GM18951 (cell line): ENCODE measurements around the gene AKNAD1.

Experiments used
- POLR2A ChIP-seq: IDR thresholded peaks from 4 replicates; pipeline ENCODE4 v1.6.1; 2011; ENCODE audit warnings: mild to moderate bottlenecking; ENCODE audit not compliant: insufficient read length, insufficient read depth; ENCODE audit errors: extremely low read depth
- in situ Hi-C: fragments of 300-500 bp; cut with MboI; formaldehyde crosslinking; loops from one replicate; pipeline ENCODE4 v1.12.0; 2022; ENCODE audit warnings: low sequenced_read_pairs, mixed read lengths, inconsistent platforms; ENCODE audit not compliant: unreplicated experiment

AKNAD1 gene

DNA sequence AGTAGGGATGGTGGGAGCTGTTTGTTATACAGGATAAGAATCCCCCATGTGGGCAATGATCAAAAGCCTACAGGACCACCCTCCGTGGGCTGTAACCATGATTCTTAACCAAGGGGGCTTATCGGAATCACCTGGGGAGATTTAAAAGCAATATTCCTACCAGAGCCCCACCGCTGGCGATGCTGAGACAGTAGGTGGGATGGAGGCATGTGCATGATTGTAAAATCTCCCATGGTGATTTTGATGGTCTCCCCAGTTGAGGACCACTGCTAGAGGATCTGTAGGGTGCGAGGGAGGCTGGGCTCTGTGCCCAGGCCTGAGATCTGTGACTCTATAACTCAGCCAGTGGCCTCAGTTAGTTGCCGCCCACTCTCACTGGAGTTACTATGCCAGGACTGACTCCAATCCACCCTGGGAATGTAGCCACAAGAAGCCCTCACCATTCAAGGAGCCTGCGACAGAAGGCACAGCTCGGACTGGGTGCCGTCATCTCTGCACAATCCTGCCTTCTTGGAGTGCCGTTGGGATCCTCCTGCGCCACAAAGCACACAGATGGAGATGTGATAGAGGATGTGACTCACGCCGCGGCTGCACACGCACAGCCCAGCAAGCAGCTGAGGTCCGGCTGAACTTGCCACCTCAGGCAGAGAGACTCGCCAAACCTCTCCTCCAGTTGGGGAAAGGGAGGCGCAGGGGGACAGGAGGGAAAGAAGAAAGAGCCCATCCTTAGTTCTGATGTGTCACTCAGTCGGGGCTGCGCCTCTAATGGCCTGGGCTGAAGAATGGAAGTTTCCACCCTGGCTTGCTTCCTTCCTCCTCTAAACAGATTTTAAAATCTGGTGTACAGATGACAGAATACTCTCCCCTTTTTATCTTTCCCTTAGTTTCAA lies 26.5 kb downstream of the AKNAD1 start:
- no peak for TF ChIP-seq POLR2A
- in situ Hi-C loops = no loop called here

DNA sequence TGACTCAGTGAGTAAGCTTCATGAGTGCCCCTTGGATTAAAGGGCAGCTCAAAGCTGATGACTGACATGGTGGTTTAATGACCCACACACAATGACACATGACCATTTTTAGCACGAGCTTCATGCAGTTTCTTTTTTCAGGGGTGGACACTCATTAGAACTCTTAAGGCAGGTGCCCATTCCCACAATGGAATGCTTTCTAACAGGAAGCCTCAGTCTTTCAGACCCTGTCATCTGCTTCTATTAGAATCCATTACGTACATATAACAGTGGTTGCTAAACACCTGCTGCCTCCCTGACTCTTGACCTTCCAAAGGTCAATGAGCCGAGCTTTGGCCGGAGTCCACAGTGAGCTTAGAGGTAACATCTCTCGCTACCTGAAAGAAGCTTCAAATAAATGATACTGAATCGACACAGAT lies 27.4 kb downstream of the AKNAD1 start:
- TF ChIP-seq POLR2A = no peak
- in situ Hi-C loops = no loop called here

DNA sequence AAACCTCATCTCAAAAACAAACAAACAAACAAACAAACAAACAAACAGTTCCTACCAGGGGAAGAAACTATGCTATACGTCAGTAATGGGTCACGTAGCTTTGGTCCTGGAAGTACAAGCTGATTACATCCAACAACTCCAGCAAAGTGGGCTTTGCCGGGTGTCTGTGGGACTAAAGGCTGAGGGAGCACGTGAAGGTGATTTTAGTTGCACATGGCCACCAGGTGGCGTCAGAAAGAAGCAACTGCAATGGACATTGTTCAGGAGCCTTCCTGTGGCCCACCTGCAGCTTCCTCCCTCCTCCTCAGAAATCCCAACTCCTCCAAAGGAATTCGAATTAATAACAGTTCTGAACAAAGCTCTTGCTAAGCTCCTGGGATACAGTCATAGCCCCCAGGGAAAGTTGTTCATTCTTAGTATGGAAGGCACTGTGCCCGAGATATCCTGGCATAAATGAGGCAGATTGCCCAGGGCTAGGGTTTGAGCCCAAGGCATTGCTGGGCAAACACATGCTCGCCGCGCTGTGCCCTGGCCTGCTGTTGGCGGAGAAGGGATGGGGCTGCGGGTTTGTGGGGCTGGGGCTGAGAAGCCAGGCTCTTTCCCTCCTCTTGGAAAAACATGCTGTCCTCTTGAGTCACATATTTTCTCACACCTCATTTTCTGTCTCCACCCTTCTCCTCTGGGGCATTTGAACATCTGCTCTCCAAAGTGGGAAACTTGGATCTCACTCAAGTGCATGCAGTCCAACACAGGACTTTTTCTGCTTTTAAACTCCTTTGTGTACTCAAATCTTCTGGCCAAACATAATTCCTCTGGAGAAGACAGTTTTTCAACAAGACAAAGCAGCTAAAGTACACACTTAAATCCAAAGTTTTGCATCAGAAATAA lies 28.6 kb downstream of the AKNAD1 start:
- TF ChIP-seq POLR2A = no peak
- in situ Hi-C loops = no loop called here

DNA sequence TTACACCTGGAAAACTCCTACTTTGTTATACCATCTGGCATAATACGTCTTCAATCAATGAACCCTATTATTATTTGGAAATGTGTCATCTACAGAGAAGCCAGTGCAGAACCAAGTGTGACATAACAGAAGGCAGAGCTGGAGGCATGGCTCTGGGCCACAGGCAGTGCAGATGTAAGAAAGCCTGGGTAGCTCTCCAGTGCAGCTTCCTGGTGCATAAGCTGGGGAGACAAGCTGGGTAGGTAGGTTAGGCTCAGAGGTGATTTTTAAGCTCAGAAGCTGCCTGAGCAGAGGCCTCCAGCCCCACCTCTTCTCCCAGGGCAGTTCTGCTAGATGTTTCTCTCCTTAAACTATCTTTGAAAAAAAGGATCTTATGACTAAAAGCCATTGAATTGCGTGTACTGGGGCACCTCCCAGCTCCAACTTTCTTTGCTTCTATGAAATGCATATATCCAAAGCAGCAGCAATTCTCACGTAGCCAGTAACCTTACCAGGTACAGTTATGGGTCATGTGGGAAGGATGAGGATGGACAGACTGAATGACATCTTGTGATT lies 30.7 kb downstream of the AKNAD1 start:
- in situ Hi-C loops = no loop called here
- TF ChIP-seq POLR2A = no peak

DNA sequence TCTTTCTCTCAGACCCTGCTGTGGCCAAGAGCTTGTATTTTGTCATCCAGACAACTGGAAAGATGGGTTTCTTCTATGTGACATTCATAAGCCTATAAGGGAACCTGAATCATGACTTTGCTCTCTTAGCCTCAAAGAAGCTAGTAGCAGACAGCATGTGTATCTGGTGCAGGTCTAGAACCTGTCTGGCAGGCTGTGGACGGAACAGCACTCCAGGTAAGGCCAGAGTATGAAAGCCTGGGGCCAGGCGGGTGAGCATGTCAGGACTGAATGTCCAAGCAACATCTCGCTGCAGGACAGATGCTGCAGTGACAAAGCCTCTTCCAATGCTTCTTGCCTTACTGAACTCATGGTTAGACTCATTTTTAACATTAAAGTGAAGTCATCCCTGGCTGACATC lies 32.8 kb downstream of the AKNAD1 start:
- in situ Hi-C loops = no loop called here
- no peak for TF ChIP-seq POLR2A

DNA sequence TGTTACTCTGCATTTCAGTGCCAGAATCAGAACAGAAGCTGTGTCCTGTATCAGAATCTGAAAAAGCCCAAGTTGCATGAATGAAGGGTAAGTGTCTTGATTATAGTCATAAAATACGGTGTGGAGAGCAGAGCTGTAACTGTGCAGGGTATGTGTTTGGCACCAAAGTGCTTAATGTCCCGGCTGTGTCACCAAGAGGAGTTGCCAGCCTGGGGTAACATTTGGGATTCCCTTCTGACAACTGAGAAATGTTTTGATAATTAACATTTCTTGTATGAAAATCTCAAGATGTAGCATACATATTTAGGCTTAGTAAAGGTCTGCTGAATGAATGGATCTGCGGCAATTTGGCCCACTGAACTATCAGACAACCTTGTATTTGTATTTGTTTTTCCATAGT lies 33.3 kb downstream of the AKNAD1 start:
- in situ Hi-C loops = no loop called here
- TF ChIP-seq POLR2A = no peak

DNA sequence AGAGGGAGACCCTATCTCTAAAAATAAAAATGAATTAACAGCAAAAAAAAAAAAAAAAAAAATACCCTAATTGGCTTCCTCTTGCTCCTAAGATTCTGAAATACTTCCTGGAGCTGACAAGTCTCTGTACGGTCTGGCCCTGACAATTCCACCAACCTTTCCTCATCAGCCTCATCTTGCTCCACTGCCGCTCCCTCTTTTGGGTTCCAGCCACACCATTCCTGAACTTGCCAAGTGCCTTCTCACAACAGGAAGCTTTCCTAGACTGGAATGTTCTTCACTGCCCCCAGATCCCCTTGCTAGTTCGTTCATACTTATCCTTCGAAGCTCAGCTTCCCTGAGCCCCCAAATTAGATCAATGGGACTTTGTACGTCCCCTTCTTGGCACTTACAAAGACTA lies 37.0 kb downstream of the AKNAD1 start:
- TF ChIP-seq POLR2A = no peak
- in situ Hi-C loops = no loop called here

DNA sequence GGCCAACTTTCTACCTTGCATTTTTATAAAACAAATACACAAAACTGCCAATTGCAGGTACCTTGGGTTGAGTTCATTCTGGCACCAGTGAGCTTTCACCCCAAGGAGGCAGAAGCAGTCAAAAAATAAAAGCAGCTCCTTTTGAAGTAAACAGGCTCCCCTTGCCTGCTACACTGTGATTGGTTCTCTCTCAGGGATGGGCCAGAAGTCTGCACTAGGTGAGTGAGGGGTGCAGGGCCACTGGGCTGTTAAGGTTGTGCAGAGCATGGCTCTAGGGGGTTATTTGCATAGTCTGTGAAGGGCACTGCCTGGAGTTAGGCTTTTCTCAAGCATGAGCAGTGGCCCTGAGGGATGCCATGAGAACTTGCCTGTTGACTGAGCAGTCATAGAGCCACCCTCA lies 39.1 kb downstream of the AKNAD1 start:
- TF ChIP-seq POLR2A = no peak
- in situ Hi-C loops = no loop called here

DNA sequence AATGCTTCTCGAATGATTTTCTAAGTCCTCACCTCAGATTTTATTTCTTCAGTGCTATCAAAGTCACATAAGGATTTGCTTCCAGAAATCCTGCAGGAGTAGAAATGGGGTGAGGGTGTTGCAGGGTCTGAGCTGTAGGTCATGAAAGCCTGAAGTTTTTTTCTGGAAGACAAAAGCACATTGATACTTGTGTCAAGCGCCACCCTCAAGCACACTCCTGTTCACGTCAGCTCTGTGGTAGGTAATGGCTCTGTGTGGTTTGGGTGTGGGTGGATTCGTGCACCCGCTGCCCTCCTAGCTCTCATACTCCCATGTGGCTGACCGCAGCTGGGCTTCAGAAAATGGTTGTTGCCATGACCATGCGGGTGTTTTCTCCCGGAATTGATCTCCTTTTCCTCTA lies 39.9 kb downstream of the AKNAD1 start:
- TF ChIP-seq POLR2A = no peak
- in situ Hi-C loops = no loop called here

DNA sequence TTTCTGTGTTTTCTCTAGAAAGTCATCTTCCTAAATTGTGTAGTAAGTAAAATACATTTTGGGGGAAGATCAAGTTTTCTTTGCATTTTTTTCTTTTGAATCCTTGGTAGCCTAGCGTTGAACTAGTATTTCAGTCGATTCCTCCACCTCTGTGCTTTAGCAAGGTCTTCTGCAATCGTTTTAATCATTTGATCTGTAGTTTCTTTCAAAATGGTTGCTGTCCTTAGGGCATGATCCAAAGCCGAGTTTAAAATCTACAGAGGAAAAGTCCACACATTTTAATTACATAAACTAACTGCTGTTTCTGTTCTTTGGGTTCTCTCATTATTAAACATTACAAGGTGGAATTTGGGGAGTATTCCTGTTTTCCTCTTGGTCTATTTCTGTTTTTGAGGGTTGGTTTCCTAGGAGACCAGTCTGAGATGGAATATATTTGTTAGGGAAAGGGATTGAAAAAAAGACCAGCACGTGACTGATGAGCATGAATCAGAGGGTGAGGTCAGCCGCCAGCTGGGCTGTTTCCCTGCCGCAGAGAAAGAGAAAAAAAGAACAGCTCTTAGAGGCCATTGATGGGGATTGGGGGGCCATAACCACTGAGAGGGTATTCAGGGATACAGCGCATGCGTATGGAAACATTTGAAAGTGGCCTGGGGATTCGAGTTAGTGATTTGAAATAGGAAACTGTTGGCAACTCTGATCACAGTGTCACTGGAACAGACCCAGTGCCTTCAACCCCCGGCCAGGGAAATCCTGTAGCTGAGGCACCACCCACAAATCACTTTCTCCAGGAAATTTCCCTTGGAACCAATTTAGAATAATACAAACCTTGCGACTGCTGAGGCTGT lies 40.6 kb downstream of the AKNAD1 start:
- in situ Hi-C loops = no loop called here
- TF ChIP-seq POLR2A = no peak

DNA sequence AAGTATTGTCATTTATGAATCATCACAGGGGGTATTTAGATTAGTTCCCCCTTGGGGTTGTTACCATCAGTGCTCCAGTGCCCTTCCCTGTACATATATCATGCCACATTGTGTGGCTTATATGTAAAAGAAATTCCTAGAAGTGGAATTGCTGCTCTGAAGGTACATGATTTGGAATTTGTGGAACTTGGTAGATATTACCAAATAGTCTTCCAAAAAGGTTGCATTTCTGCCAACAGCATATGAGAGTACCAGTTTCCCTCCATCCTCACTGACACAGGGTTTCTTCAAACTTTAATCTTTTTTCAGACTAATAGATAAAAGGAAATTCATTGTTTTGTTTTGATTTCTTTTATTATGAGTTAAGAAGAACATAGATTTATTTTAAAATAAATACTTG lies 41.3 kb downstream of the AKNAD1 start:
- in situ Hi-C loops = no loop called here
- no peak for TF ChIP-seq POLR2A

DNA sequence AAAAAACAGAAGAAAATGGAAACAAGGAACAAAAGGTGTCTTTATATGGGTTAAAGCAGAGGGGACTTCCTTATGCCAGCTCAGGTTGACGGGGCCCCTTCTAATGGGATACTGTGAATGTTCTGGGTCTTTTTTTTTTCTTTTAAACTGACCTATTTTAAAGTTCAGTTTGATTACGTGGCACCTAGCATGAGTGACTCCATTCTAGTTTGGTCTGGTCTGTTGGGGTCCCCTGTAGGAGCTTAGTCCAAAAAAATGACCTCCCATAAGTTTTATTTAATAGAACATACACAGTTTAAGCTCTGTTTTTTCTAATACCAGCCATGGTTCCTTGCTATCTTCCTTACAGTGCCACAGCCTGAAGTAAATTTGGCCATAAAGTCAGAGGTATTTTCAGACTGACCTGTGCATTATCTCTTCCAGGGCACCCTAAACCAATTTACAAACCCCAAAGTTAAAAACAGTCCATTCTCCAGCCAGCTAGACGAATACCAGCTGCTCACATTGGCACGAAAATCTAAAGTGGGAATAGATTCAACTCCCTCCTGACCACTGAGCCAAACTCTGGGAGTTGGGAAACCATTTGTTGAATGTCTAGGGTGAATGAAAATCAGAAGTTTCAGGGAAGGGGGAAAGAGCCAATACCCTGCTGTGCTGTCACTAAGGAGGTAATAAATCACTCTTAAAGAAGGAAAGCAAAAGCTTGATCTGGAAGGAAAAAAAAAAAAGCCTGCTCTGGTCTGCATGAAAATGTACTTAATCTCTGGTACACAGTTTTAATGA lies 42.4 kb downstream of the AKNAD1 start:
- in situ Hi-C loops = no loop called here
- no peak for TF ChIP-seq POLR2A

DNA sequence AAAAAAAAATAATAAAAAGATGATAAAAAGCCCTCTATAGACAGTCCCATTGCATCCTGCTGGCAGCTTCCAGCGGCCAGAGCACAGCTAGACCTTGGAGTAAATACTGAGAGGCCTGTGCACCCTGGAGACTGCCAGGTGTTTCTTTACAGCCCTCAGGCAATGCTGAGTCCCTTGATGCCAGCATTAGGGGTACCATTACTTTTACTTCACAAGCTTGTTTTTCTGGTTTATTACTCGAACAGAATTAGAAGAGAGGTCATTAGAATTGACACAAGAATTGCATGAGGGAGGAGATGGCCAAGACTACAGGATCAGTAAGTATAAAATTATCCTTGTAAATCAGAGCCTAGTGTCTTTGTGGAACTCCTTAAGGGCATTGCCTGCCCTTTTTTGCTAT lies 43.6 kb downstream of the AKNAD1 start:
- TF ChIP-seq POLR2A = no peak
- in situ Hi-C loops = no loop called here
